GM19468 (cell line): Measurements from ENCODE around the gene MCM8.
"Not testable (repeated sequence)": the region's sequence is repeated elsewhere in the genome, so short reads cannot be mapped to it uniquely, and the experiment has no call there.

Experiments used
- ATAC-seq: cut with Tn5 transposase; IDR thresholded peaks from one replicate; pipeline ENCODE4 v1.9.1; 2021; ENCODE audit warnings: mild to moderate bottlenecking, moderate library complexity, moderate number of reproducible peaks; ENCODE audit not compliant: unreplicated experiment; ENCODE audit errors: extremely low read depth

Gene MCM8

DNA sequence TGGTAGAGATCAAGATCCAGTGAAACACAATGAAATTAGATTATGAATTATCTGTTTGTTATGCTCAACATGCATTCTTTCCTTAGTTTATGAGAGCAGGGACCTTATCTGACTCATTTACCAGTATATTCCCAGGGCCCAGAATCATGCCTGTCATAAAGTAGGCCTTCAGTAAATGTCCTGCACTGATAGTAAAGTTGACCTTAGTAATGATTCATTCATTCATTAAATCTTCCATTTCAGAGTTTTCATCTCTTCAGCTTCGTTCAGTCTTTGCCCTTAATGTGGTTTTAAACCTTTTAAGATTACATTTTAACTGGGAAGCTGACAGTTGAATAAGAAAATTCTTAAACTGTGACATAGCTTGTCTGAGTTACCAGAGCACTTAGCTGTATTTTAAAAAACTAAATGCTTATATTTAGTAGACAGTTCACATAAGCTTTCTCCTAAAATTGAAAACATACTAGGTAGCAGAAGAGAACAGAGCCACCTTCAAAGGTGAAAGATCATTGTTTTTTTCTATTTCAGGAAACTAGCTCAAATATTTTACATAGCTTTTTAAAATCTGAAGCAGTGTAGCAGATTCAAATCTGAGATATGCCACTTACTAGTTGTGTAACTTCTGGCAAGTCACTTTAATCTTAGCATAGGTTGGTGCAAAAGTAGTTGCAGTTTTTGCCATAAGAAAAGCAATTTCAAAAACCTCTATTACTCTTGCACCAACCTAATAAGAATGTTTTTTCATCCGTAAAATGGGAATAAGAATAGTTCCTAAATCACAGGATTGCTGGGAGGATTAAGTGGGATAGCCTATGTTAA is 41.4 kb downstream of the MCM8 start:
- ATAC-seq = no peak

DNA sequence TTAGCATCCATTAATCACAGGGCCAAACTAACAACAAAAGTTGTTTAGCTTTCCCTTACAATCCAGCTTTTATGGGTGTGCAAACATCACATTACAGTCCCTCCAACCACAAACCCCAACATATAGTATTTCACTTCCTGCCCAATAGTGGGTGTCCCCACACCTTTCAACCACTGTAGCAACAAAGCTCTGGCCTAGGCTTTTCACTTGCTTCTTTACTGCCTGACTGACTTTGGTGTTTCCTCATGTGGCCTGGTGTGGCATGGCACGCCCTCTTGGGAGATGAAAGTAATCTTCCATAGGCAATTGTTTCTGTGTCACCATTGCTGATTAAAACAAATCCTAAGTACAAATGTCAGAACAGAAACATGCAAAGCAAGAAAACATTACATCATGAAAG is 46.3 kb downstream of the MCM8 start:
- ATAC-seq = peak; percentile 95

DNA sequence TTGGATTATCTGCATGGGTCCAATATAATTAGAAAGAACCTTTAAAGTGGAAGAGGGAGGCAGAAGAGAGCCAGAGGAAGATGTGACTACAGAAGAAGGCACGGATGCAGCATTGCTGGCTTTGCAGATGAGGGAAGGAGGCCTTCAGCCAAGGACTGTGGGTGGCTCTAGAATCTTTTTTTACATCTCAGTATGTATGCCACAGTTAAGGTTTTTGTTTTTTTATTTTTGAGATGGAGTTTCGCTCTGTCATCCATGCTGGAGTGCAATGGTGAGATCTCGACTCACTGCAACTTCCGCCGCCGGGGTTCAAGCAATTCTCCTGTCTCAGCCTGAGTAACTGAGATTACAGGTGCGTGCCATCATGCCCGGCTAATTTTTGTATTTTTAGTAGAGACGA is 49.3 kb downstream of the MCM8 start:
- ATAC-seq = no peak

GRCh38 chr20:6000871-6001270 is 50.4 kb downstream of the MCM8 start:
- no peak for ATAC-seq

DNA sequence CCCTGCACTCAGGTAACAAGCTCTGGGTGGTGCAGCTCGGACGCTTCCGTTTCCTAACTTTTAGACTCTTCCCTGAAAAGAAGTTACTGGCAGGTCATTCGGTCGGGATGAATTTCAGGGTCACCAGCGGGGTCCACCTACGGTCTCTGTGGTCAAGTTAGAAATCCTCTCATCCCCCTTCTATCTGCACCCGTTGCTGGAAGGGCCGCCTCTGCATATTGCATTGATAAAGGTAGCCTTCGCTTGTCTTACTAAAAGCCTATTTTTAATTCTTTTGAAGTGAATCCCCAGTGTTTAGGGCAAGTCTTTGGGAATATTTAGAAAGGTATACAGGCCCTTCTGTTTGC is 56.1 kb downstream of the MCM8 start:
- ATAC-seq = no peak

GRCh38 chr20:6007094-6007528 is 56.7 kb downstream of the MCM8 start:
- no peak for ATAC-seq

DNA sequence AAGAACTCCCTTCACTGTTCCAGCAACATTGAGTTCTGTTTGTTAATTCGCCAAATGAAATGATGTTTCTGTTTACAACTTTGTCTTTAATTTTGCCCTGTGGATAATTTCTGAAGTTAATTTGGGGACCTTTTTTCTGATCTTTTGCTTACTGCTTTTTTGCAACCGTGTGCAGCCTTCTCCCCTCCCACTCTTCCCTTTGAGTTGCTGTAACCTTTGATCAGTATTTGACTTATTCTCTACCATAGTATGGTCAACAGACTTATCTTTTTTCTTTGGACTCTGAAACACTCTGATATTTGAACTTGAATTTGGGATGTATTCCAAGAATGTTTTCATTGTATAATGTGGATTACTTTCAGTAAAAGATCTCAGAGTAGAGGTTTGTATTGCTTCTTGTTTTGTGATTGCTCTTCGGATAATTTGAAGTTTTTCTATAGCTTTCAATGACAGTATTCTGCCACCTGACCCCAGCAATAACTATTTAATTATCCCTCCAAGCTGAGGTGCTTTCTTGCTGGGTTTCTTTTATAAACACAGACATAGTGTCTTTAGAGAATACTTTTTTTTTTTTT is 57.2 kb downstream of the MCM8 start:
- no peak for ATAC-seq

- ATAC-seq = no peak
Measured at GRCh38 chr20:6008254-6008653, 57.8 kb downstream of the MCM8 start.

DNA sequence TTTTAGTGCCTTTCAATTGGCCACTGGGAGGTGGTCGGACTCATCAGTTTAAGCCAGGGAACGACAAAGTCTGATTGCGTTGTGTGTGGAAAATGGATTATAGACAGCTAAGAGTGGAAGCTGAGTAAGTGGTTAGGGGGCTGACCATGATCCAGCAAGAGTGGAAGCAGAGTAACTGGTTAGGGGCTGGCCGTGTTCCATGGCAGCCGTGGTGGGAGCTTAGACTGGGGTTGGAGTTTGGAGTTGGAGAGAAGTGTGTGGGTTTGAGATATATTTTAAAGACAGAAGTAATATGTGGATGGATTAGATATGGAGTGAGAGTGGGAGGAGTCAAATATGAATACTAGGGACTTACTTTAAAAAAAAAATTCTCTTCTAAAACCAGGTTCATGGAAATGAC is 61.7 kb downstream of the MCM8 start:
- ATAC-seq = no peak

GRCh38 chr20:6014017-6014416 is 63.6 kb downstream of the MCM8 start:
- ATAC-seq = no peak

DNA sequence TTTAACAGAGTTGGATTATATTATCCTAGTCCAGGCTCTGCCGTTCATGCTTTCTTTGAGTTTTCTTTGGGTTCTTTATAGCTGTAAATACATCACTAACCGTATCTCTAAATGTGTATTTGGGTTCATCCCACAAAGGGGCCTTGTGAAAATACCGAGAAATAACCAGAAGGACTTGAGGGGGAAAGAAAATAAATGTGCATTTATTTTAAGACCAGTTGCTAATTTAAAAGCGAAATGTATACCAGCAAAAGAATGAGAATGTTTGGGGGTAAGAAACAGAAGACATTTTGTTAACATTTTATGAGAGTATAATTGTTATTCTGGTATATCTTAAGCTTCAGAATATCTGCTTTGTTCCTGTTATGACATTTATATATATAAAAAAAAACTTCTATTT is 64.5 kb downstream of the MCM8 start:
- no peak for ATAC-seq

- no peak for ATAC-seq
Measured at GRCh38 chr20:6017467-6017866, 67.0 kb downstream of the MCM8 start.

- ATAC-seq = no peak
Measured at GRCh38 chr20:6017880-6018279, 67.4 kb downstream of the MCM8 start.

DNA sequence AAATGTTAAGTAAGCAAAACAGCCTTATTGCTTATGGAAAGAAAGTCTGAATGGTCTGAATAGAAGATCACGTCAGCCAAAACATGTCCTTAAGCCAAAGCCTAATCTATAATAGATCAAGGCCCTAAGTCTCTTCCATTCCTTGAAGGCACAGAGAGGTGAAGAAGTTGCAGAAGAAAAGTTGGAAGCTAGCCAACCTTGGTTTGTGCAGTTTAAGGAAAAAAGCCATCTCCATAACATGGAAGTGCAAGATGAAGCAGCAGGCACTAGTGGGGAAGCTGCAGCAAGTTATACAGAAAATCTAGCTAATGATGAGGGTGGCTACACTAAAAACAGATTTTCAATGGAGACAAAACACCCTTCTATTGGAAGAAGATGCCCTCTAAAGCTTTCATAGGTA is 74.3 kb downstream of the MCM8 start:
- ATAC-seq = no peak

GRCh38 chr20:6026051-6026450 is 75.6 kb downstream of the MCM8 start:
- no peak for ATAC-seq

GRCh38 chr20:6028818-6029217 is 78.4 kb downstream of the MCM8 start:
- no peak for ATAC-seq

DNA sequence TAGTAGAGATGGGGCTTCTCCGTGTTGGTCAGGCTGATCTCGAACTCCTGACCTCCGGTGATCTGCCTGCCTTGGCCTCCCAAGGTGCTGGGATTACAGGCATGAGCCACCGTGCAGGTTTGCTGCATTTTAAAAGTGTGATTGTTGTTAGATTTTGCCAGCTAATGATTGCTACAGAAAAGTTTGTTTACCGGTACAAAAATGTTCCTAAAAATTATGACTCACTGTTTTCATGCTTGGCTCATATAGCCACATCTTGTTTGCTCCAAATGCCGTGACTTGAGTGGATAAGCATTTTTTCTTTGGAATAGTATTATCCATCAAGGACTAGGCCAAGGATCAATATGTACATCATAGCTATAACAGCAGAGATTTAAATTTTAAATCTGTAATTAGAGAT is 79.1 kb downstream of the MCM8 start:
- no peak for ATAC-seq

- no peak for ATAC-seq
Measured at GRCh38 chr20:6030453-6031080, 80.1 kb downstream of the MCM8 start.

DNA sequence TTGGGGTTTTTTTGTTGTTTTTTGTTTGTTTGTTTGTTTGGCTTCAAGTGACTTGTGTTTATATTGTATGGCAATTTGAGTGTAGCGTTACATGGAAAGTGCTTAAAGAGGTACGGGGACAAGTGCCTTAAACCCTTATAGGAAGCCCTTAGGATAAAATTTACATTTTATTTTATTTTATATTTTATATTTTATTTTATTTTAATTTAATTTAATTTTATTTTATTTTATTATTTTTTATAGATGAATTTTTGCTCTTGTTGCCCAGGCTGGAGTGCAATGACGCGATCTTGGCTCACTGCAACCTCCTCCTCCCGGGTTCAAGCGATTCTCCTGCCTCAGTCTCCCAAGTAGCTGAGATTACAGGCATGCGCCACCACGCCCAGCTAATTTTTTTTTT is 82.5 kb downstream of the MCM8 start:
- not testable (repeated sequence) for ATAC-seq

GRCh38 chr20:6034134-6034969 is 83.9 kb downstream of the MCM8 start:
- ATAC-seq = no peak

GRCh38 chr20:6036213-6036612 is 85.8 kb downstream of the MCM8 start:
- no peak for ATAC-seq
